GM10266 (cell line): ENCODE results near the gene NUBPL.

Source experiments
- DNase-seq: peaks from one replicate; pipeline ENCODE4 v3.0.0; 2012; ENCODE audit errors: extremely low spot score
- TF ChIP-seq, protein P1 (sequence below): IDR thresholded peaks from 2 replicates; pipeline ENCODE4 v1.5.1; 2012; ENCODE audit warnings: mild to moderate bottlenecking, low read depth; ENCODE audit not compliant: control insufficient read depth, insufficient read depth; ENCODE audit errors: missing control alignments

NUBPL gene, protein sequence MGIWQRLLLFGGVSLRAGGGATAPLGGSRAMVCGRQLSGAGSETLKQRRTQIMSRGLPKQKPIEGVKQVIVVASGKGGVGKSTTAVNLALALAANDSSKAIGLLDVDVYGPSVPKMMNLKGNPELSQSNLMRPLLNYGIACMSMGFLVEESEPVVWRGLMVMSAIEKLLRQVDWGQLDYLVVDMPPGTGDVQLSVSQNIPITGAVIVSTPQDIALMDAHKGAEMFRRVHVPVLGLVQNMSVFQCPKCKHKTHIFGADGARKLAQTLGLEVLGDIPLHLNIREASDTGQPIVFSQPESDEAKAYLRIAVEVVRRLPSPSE

DNA sequence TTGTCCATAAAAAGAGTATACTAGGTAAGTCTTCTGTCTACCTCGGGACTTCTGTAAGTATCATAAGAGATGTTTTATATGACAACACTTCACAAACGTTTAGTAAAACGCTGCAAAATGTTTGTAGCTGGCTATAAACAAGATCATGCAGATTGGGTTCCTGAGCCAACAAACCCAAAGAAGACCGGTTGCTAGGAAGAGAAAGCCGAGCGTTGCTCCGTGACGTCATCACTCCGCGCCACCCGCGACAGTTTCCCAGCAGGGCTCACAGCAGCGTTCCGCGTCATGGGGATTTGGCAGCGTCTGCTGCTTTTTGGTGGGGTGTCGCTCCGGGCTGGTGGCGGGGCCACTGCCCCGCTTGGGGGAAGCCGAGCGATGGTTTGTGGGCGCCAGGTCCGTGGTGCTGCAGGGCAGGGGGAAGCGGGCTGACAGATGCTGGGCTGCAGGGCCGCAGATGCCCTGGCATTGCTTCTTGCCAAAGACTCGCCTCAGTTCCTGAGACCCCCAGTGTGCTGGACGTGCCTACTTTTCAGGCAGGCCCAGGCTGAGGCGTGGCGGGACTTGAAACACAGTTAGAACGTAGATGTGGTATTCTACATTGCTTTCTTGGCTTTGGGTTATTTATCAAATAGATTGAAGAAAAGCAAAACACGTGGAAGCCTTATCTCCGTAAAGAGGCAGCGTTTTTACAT, at the start of gene NUBPL:
NUBPL (plus strand) TSS at position 250 of the 692 bp plus-strand sequence; CDS start at position 286, 36 bp downstream.
- TF ChIP-seq, protein P1, sequence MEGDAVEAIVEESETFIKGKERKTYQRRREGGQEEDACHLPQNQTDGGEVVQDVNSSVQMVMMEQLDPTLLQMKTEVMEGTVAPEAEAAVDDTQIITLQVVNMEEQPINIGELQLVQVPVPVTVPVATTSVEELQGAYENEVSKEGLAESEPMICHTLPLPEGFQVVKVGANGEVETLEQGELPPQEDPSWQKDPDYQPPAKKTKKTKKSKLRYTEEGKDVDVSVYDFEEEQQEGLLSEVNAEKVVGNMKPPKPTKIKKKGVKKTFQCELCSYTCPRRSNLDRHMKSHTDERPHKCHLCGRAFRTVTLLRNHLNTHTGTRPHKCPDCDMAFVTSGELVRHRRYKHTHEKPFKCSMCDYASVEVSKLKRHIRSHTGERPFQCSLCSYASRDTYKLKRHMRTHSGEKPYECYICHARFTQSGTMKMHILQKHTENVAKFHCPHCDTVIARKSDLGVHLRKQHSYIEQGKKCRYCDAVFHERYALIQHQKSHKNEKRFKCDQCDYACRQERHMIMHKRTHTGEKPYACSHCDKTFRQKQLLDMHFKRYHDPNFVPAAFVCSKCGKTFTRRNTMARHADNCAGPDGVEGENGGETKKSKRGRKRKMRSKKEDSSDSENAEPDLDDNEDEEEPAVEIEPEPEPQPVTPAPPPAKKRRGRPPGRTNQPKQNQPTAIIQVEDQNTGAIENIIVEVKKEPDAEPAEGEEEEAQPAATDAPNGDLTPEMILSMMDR = no peak
- peak; percentile 96 for DNase-seq

DNA sequence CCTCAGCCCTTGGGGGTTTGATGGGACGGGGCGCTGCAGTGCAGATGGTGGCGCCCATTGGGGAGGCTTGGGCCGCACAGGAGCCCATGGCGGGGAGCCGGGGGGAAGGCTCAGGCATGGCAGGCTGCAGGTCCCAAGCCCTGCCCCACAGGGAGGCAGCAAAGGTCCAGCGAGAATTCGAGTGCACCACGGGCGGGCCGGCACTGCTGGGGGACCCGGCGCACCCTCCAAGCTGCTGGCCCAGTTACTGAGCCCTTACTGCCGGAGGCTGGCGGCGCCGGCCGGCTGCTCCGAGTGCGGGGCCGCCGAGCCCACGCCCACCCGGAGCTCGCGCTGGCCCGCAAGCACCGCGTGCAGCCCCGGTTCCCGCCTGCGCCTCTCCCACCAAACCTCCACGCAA, 34.1 kb upstream of the NUBPL start:
- no peak for DNase-seq
- TF ChIP-seq, protein P1 = no peak

DNA sequence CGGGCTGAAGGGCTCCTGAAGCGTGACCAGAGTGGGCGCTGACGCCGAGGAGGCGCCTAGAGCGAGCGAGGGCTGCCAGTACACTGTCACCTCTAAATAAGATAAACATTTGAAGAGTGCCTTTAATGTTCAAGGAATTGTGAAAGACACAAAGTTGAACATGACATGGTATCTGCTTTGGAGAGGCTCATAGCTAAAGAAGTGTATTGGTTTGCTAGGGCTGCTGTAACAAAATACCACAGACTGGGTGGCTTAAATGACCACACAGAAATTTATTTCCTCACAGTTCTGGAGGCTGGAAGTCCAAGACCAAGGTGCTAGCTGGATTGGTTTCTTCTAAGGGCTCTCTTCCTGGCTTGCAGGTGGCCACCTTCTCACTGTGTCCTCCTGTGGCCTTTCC, 33.7 kb upstream of the NUBPL start:
- TF ChIP-seq, protein P1 = no peak
- no peak for DNase-seq

DNA sequence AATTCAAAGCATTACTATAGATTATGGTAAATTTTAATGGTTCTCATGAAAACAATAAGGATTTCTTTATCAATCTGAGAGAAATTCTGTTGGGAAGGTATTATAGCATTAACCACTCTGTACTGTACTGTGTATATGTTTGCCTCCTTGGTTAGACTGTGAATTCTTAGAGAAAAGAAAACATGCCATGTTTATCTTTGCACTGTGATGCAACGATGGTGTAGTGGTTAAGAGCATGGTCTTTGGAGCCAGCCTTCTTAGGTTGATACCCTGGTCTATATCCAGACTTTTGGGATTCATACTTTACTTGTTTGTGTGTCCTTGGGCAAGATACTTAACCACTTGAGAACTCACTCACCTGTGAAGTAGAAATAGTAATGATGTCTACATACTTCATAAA, 32.2 kb upstream of the NUBPL start:
- TF ChIP-seq, protein P1 = no peak
- DNase-seq = no peak

DNA sequence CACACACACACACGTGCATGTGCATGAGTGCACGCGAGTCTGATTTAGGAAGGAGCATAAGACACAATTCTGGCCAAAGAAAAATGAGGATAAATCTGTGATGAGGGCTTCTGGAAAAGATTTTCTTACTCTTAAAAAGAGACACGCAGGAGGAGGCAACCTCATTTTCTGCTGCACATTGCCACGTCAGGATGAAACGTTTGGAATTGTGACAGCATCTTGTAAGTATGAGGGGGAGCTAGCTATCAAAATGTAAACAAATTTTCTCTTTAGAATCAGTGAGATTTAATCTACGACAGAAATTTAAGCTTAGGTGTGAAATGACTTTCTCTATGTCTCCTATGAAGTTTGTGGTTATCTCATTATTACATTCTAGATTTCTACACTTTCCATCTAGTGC, 31.1 kb upstream of the NUBPL start:
- DNase-seq = no peak
- TF ChIP-seq, protein P1 = no peak

DNA sequence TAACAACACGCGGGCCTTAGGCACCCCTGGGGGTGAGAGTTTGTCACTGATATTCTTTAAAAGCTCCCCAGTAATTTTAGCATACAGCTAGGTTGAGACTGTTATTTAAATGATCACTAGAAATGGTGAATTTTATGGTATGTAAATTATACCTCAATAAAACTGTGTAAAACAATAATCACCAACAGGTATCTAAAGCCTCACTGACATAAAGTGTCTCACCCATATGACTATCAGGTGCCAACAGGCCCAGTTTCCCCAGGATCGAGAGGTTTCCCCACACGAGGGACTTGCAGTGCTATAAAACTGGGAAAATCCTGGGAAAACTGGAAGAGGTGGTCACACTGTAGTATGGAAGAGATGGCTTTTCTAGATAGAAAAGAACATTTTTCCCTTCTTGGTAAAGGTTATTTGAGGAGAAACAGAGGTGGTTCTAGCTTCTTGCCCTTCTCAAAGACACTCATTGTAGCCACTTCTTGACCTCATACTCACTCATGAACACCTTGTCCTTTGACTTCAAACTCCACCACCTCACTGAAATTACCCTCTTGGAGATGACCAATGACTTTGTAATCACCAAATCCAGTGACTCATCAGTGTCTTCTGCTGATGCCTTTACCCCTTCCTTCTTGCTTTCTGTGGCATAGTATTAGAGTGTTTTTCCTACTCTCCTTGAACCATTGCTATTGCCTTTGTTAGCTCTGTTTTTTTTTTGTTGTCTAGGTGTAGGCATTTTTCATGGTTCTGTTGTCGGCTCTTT, 24.8 kb upstream of the NUBPL start:
- DNase-seq = no peak
- TF ChIP-seq, protein P1 = no peak
